HCT116 (cell line): Measurements from ENCODE around the gene ACE.
A peak's percentile ranks its signal among the peaks of the same experiment; 100 is the strongest.

Experiments used
- CTCF ChIP-seq, 3 experiments: fragments of 200-600 bp in 1 of 3; sonication (generic) in 1 of 3; IDR thresholded peaks in 2 of 3; conservative IDR thresholded peaks in 1 of 3; 2 replicates each; pipeline ENCODE4 v1.5.1; 2012 to 2017; ENCODE audit warnings: low read depth in 2 of 3, low read length in 2 of 3, antibody characterized with exemption in 1 of 3, borderline replicate concordance in 1 of 3, control low read depth in 1 of 3, mild to moderate bottlenecking in 1 of 3, mixed read lengths in 1 of 3, mixed run types in 1 of 3, moderate library complexity in 1 of 3; ENCODE audit not compliant: insufficient read depth in 1 of 3
- EZH2phosphoT487 ChIP-seq: fragments of 200-600 bp; IDR thresholded peaks from 2 replicates; pipeline ENCODE4 v1.6.1; 2018; ENCODE audit warnings: antibody characterized with exemption, borderline replicate concordance
- MAX ChIP-seq: IDR thresholded peaks from 2 replicates; pipeline ENCODE4 v1.6.1; 2012
- RAD21 ChIP-seq: IDR thresholded peaks from 2 replicates; pipeline ENCODE4 v1.6.1; 2012; ENCODE audit warnings: low read depth, mild to moderate bottlenecking

- TF ChIP-seq EZH2phosphoT487 (no peak), RAD21 (no peak), MAX (peak; percentile 80; the same call in 1 of the 2 replicates), CTCF (IDR thresholded peaks at IDR 0.05 in 2 of 3, conservative IDR thresholded peaks at IDR 0.05 in 1 of 3; ENCODE audit: borderline replicate concordance in 1 of 3, insufficient read depth in 1 of 3, low read depth in 2 of 3, low read length in 2 of 3) (no peak)
These were observed 40.3 kb downstream of the ACE start for GRCh38 chr17:63516910-63517824.
